Lung (tissue), 12 donors: ENCODE results near the gene ICE1. TPM values are rescaled to one million over a fixed set of nuclear protein-coding genes. Genes with fewer than 3 reads are reported as not detected.
A peak's percentile ranks its signal among the peaks of the same experiment; 100 is the strongest.

Experiments used
- ATAC-seq: fragments of 200-7000 bp; cut with Tn5 transposase; one replicate; pipeline ENCODE4 v1.9.1; 2020; ENCODE audit warnings: moderate number of reproducible peaks; ENCODE audit not compliant: insufficient read depth, low FRiP score
- DNase-seq, 3 donors: peaks; one replicate each; pipeline ENCODE4 v3.0.0-alpha.2; 2013 to 2017
- H3K27ac ChIP-seq, 2 donors: one replicate each; pipeline ENCODE4 v1.5.1; 2013; ENCODE audit warnings: mild to moderate bottlenecking in 2 of 2, moderate library complexity in 2 of 2, control low read depth in 1 of 2, inconsistent platforms in 1 of 2, low read depth in 1 of 2, low read length in 1 of 2
- H3K27me3 ChIP-seq, 3 donors: one replicate each; pipeline ENCODE4 v1.5.1; 2013; ENCODE audit warnings: low read length in 2 of 3; ENCODE audit not compliant: control insufficient read depth in 3 of 3, insufficient read depth in 3 of 3
- H3K36me3 ChIP-seq, 4 donors: one replicate each; pipeline ENCODE4 v1.5.1; 2013; ENCODE audit warnings: low read length in 4 of 4, mild to moderate bottlenecking in 1 of 4, moderate library complexity in 1 of 4; ENCODE audit not compliant: control insufficient read depth in 4 of 4, insufficient read depth in 4 of 4
- H3K4me1 ChIP-seq, 5 donors: one replicate each; pipeline ENCODE4 v1.5.1; 2013; ENCODE audit warnings: low read length in 5 of 5, mild to moderate bottlenecking in 2 of 5, moderate library complexity in 1 of 5; ENCODE audit not compliant: control insufficient read depth in 5 of 5, insufficient read depth in 5 of 5
- H3K4me3 ChIP-seq: one replicate; pipeline ENCODE4 v1.5.1; 2013; ENCODE audit warnings: mild to moderate bottlenecking, control low read depth, moderate library complexity
- H3K9ac ChIP-seq, 2 donors: one replicate each; pipeline ENCODE4 v1.5.1; 2013; ENCODE audit warnings: low read length in 2 of 2, control low read depth in 1 of 2; ENCODE audit not compliant: insufficient read depth in 1 of 2
- H3K9me3 ChIP-seq, 4 donors: one replicate each; pipeline ENCODE4 v1.5.1; 2013; ENCODE audit warnings: low read length in 3 of 4, mild to moderate bottlenecking in 1 of 4, moderate library complexity in 1 of 4; ENCODE audit not compliant: control insufficient read depth in 4 of 4, insufficient read depth in 3 of 4
- WGBS, 2 donors: extraction: QIAGEN DNeasy Blood & Tissue Kit; methylation state at CpG; one replicate each; pipeline ENCODE4 v1.1.7; 2013; 5-methylcytosine and 5-hydroxymethylcytosine counted together
- polyA plus RNA-seq, 2 donors: library from polyadenylated mRNA; stranded (reverse); fragments of 200-250 nt; gene quantifications; one replicate each; pipeline ENCODE4 v1.2.1, GENCODE V29; 2013
- total RNA-seq, 2 donors: library from RNA; depleted of rRNA in 1 of 2; stranded (reverse); fragments of >200 nt in 1 of 2; gene quantifications; one replicate each; pipeline ENCODE4 v1.2.1, GENCODE V29; 2014 to 2021
- TF ChIP-seq, protein P1 (sequence below): IDR thresholded peaks from 2 replicates; pipeline ENCODE4 v1.5.1; 2012; ENCODE audit warnings: mild to moderate bottlenecking; ENCODE audit errors: control extremely low read depth, extremely low read depth
- donor health status: control.
- donor health status: control.
- donor health status: Bipolar disorder and iron deficiency.
- donor health status: healthy.
- donor health status: DM: yes; HTN: yes; CAD: no.

ICE1 gene
- total and polyA plus RNA-seq, 4 donors = 4.9 to 33.3 (median 14.8) TPM

DNA sequence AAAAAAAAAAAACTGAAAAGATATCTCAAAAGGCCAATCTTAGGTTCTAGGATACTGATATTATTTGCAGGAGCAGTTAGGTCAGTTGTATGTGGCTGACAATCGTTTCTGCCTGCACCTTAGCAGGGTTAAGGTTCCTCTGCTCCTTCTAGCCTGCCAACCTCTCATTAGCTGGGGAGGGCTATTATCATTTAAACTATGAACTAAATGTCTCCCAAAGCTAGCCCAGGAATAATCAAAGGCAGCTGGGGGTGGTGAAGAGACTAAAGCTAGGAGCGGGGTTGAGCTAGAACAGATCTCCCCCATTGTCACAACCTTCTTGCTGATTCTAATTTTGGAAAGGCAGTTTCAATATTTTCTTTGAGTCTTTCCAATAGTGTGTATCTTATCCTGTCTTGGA, 99.9 kb downstream of the ICE1 start:
- no peak overlapping the region for H3K4me3 ChIP-seq
- no peak overlapping the region for H3K27ac ChIP-seq
- peaks cover 0 to 4% (median 0%) of the 10 kb centered on the region in 5 donors for H3K4me1 ChIP-seq
- no peaks in the 10 kb centered on the region for H3K36me3 ChIP-seq
- no peak for DNase-seq
- no peak for ATAC-seq
- H3K27me3 ChIP-seq = no peaks in the 10 kb centered on the region
- TF ChIP-seq, protein P1, sequence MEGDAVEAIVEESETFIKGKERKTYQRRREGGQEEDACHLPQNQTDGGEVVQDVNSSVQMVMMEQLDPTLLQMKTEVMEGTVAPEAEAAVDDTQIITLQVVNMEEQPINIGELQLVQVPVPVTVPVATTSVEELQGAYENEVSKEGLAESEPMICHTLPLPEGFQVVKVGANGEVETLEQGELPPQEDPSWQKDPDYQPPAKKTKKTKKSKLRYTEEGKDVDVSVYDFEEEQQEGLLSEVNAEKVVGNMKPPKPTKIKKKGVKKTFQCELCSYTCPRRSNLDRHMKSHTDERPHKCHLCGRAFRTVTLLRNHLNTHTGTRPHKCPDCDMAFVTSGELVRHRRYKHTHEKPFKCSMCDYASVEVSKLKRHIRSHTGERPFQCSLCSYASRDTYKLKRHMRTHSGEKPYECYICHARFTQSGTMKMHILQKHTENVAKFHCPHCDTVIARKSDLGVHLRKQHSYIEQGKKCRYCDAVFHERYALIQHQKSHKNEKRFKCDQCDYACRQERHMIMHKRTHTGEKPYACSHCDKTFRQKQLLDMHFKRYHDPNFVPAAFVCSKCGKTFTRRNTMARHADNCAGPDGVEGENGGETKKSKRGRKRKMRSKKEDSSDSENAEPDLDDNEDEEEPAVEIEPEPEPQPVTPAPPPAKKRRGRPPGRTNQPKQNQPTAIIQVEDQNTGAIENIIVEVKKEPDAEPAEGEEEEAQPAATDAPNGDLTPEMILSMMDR = no peak
- peaks cover 0 to 2% (median 0%) of the 10 kb centered on the region in 4 donors for H3K9me3 ChIP-seq
- no peak overlapping the region for H3K9ac ChIP-seq
- WGBS, 2 donors = 89 to 94% methylated on average over 2 of the region's 2 CpGs

DNA sequence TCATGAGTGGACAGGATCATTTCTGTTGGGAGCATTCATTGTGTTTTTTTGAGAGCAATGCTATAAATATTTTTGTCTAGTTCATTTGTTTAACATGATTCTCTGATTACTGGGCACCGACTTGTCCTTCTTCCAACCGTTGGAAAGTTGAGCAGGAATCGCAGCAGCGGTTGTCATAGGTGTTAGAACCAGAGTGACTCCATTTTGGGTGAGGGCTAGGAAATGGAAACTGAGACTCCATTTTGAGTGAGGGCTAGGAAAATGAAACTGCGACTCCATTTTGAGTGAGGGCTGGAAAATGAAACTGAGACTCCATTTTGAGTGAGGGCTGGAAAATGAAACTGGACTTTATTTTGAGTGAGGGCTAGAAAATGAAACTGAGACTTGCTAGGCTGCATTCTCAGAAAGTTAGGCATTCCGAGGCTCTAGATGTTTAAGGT, 100.6 kb downstream of the ICE1 start:
- Histone ChIP-seq H3K9me3 (peaks cover 0 to 2% (median 0%) of the 10 kb centered on the region in 4 donors), H3K4me1 (peaks cover 0 to 4% (median 0%) of the 10 kb centered on the region in 5 donors), H3K36me3 (no peaks in the 10 kb centered on the region), H3K9ac (no peak overlapping the region), H3K27ac (no peak overlapping the region), H3K4me3 (no peak overlapping the region), H3K27me3 (no peaks in the 10 kb centered on the region)
- DNase-seq = peak in 2 of 3 donors; percentile 4 to 8
- ATAC-seq = no peak
- TF ChIP-seq, protein P1 = no peak
- 78 to 87% methylated on average over 6 of the region's 6 CpGs for WGBS, 2 donors

DNA sequence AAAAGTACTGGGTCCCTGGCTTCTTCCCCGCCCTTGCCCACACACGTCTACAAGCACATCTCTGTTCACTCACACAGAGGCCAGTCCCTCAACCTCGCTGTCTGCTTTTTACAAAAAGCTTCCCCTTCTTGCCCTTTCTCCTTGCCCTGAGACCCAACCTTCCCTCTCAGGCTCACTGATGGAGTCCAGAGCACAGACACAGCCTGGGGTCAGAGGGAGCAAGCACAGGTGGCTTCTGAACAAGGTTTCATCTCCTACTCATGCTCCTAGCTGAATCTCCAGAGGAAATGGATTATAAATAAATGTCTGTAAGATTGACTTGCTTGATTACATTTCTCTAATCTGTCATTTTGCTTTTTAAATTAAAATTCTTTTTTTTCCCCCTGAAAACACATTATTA, 101.8 kb downstream of the ICE1 start:
- H3K4me3 ChIP-seq = no peak overlapping the region
- no peaks in the 10 kb centered on the region for H3K27me3 ChIP-seq
- TF ChIP-seq, protein P1 = no peak
- peaks cover 0 to 2% (median 0%) of the 10 kb centered on the region in 4 donors for H3K9me3 ChIP-seq
- DNase-seq = no peak
- H3K4me1 ChIP-seq = peaks cover 0 to 4% (median 0%) of the 10 kb centered on the region in 5 donors
- H3K36me3 ChIP-seq = no peaks in the 10 kb centered on the region
- no peak for ATAC-seq
- H3K27ac ChIP-seq = no peak overlapping the region
- 83 to 94% methylated on average over 3 of the region's 3 CpGs for WGBS, 2 donors
- no peak overlapping the region for H3K9ac ChIP-seq

DNA sequence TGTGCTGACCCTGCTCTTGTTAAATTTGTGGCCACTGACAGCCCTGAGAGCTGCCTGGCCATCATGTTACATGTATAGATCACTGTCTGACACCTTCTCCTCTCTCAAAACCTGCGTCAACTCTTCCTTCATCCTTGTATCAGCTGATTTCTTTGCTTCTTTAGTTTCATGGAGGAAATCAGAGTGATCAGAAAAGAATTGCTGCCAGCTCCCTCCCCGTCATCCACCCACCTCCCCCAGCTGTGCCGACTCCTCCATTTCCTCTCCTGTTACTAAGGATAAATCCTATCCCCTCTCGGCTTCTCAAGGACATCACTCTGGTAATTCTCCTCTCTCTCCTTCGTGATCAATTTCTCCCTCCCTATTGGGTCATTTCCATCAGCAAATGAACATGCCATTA, 108.9 kb downstream of the ICE1 start:
- Histone ChIP-seq H3K4me3 (no peak overlapping the region), H3K4me1 (no peaks in the 10 kb centered on the region), H3K27ac (no peak overlapping the region), H3K36me3 (no peaks in the 10 kb centered on the region), H3K9me3 (peaks cover 0 to 5% (median 0%) of the 10 kb centered on the region in 4 donors), H3K27me3 (no peaks in the 10 kb centered on the region), H3K9ac (no peak overlapping the region)
- ATAC-seq = no peak
- no peak for DNase-seq
- 61 to 69% methylated on average over 5 of the region's 5 CpGs for WGBS, 2 donors
- TF ChIP-seq, protein P1 = no peak
